ENCODE results near the gene EIF4E.

The EIF4E gene

GRCh38 chr4:98864560-98864959, 64.4 kb downstream of the EIF4E start:
- ChIA-PET CTCF (no interaction called here), POLR2A (no interaction called here)
- WGBS (ENCODE audit: insufficient coverage), result 84% methylated on average over 6 of the region's 7 CpGs
- Histone ChIP-seq H3K36me3 (ENCODE audit: control insufficient read depth in 4 of 4, insufficient read depth in 4 of 4, low read length in 3 of 4) (no peaks in the 10 kb centered on the region), H3K4me1 (ENCODE audit: control extremely low read depth in 1 of 4, control insufficient read depth in 4 of 4, insufficient read depth in 4 of 4, low read length in 3 of 4) (no peaks in the 10 kb centered on the region), H3K27me3 (replicated peaks in 2 of 5; ENCODE audit: control insufficient read depth in 4 of 5, insufficient read depth in 5 of 5, low read length in 4 of 5) (no peaks in the 10 kb centered on the region), H3K4me3 (ENCODE audit: control insufficient read depth in 1 of 7, extremely low read depth in 1 of 7, insufficient read depth in 4 of 7, low read depth in 2 of 7, low read length in 6 of 7) (no peak overlapping the region), H3K9me3 (ENCODE audit: control extremely low read depth in 1 of 5, control insufficient read depth in 4 of 5, insufficient read depth in 2 of 5, low read depth in 1 of 5, low read length in 4 of 5) (no peaks in the 10 kb centered on the region), H3K27ac (ENCODE audit: insufficient read depth in 1 of 2, low read depth in 1 of 2, low read length in 2 of 2, poor library complexity in 1 of 2, severe bottlenecking in 2 of 2) (no peak overlapping the region)
- no peak for DNase-seq

- CTCF ChIA-PET, result no interaction called here
- 72% methylated on average over 2 of the region's 3 CpGs for WGBS (ENCODE audit: insufficient coverage)
- POLR2A ChIA-PET, result no interaction called here
- no peaks in the 10 kb centered on the region for H3K9me3 ChIP-seq (ENCODE audit: control extremely low read depth in 1 of 5, control insufficient read depth in 4 of 5, insufficient read depth in 2 of 5, low read depth in 1 of 5, low read length in 4 of 5)
- no peaks in the 10 kb centered on the region for H3K36me3 ChIP-seq (ENCODE audit: control insufficient read depth in 4 of 4, insufficient read depth in 4 of 4, low read length in 3 of 4)
- H3K4me1 ChIP-seq (ENCODE audit: control extremely low read depth in 1 of 4, control insufficient read depth in 4 of 4, insufficient read depth in 4 of 4, low read length in 3 of 4), result no peaks in the 10 kb centered on the region
- no peaks in the 10 kb centered on the region for H3K27me3 ChIP-seq (replicated peaks in 2 of 5; ENCODE audit: control insufficient read depth in 4 of 5, insufficient read depth in 5 of 5, low read length in 4 of 5)
- H3K27ac ChIP-seq (ENCODE audit: insufficient read depth in 1 of 2, low read depth in 1 of 2, low read length in 2 of 2, poor library complexity in 1 of 2, severe bottlenecking in 2 of 2), result no peak overlapping the region
- no peak for DNase-seq
- H3K4me3 ChIP-seq (ENCODE audit: control insufficient read depth in 1 of 7, extremely low read depth in 1 of 7, insufficient read depth in 4 of 7, low read depth in 2 of 7, low read length in 6 of 7), result no peak overlapping the region
Measured at GRCh38 chr4:98862371-98862770, 66.6 kb downstream of the EIF4E start.

- CTCF ChIA-PET, result no interaction called here
- POLR2A ChIA-PET, result no interaction called here
- WGBS (ENCODE audit: insufficient coverage), result 88% methylated on average over 2 of the region's 3 CpGs
- H3K9me3 ChIP-seq (ENCODE audit: control extremely low read depth in 1 of 5, control insufficient read depth in 4 of 5, insufficient read depth in 2 of 5, low read depth in 1 of 5, low read length in 4 of 5), result no peaks in the 10 kb centered on the region
- no peaks in the 10 kb centered on the region for H3K36me3 ChIP-seq (ENCODE audit: control insufficient read depth in 4 of 4, insufficient read depth in 4 of 4, low read length in 3 of 4)
- no peaks in the 10 kb centered on the region for H3K4me1 ChIP-seq (ENCODE audit: control extremely low read depth in 1 of 4, control insufficient read depth in 4 of 4, insufficient read depth in 4 of 4, low read length in 3 of 4)
- H3K27ac ChIP-seq (ENCODE audit: insufficient read depth in 1 of 2, low read depth in 1 of 2, low read length in 2 of 2, poor library complexity in 1 of 2, severe bottlenecking in 2 of 2), result no peak overlapping the region
- DNase-seq, result peak in 1 of 3 donors; percentile 11
- H3K27me3 ChIP-seq (replicated peaks in 2 of 5; ENCODE audit: control insufficient read depth in 4 of 5, insufficient read depth in 5 of 5, low read length in 4 of 5), result no peaks in the 10 kb centered on the region
- no peak overlapping the region for H3K4me3 ChIP-seq (ENCODE audit: control insufficient read depth in 1 of 7, extremely low read depth in 1 of 7, insufficient read depth in 4 of 7, low read depth in 2 of 7, low read length in 6 of 7)
Measured at GRCh38 chr4:98861100-98861884, 67.6 kb downstream of the EIF4E start.

GRCh38 chr4:98851806-98852205, 77.1 kb downstream of the EIF4E start:
- DNase-seq, result no peak
- Histone ChIP-seq H3K4me1 (ENCODE audit: control extremely low read depth in 1 of 4, control insufficient read depth in 4 of 4, insufficient read depth in 4 of 4, low read length in 3 of 4) (no peaks in the 10 kb centered on the region), H3K27me3 (replicated peaks in 2 of 5; ENCODE audit: control insufficient read depth in 4 of 5, insufficient read depth in 5 of 5, low read length in 4 of 5) (no peaks in the 10 kb centered on the region), H3K27ac (ENCODE audit: insufficient read depth in 1 of 2, low read depth in 1 of 2, low read length in 2 of 2, poor library complexity in 1 of 2, severe bottlenecking in 2 of 2) (no peak overlapping the region), H3K4me3 (ENCODE audit: control insufficient read depth in 1 of 7, extremely low read depth in 1 of 7, insufficient read depth in 4 of 7, low read depth in 2 of 7, low read length in 6 of 7) (no peak overlapping the region), H3K9me3 (ENCODE audit: control extremely low read depth in 1 of 5, control insufficient read depth in 4 of 5, insufficient read depth in 2 of 5, low read depth in 1 of 5, low read length in 4 of 5) (peaks cover 0 to 2% (median 0%) of the 10 kb centered on the region in 5 experiments), H3K36me3 (ENCODE audit: control insufficient read depth in 4 of 4, insufficient read depth in 4 of 4, low read length in 3 of 4) (no peaks in the 10 kb centered on the region)
- ChIA-PET CTCF (no interaction called here), POLR2A (no interaction called here)
- WGBS (ENCODE audit: insufficient coverage), result no CpG with 5 or more reads among the region's 3 CpGs

GRCh38 chr4:98850937-98851336, 78.0 kb downstream of the EIF4E start:
- H3K36me3 ChIP-seq (ENCODE audit: control insufficient read depth in 4 of 4, insufficient read depth in 4 of 4, low read length in 3 of 4), result no peaks in the 10 kb centered on the region
- peaks cover 0 to 7% (median 0%) of the 10 kb centered on the region in 5 experiments for H3K9me3 ChIP-seq (ENCODE audit: control extremely low read depth in 1 of 5, control insufficient read depth in 4 of 5, insufficient read depth in 2 of 5, low read depth in 1 of 5, low read length in 4 of 5)
- H3K4me1 ChIP-seq (ENCODE audit: control extremely low read depth in 1 of 4, control insufficient read depth in 4 of 4, insufficient read depth in 4 of 4, low read length in 3 of 4), result no peaks in the 10 kb centered on the region
- no peak overlapping the region for H3K27ac ChIP-seq (ENCODE audit: insufficient read depth in 1 of 2, low read depth in 1 of 2, low read length in 2 of 2, poor library complexity in 1 of 2, severe bottlenecking in 2 of 2)
- POLR2A ChIA-PET, result no interaction called here
- H3K27me3 ChIP-seq (replicated peaks in 2 of 5; ENCODE audit: control insufficient read depth in 4 of 5, insufficient read depth in 5 of 5, low read length in 4 of 5), result no peaks in the 10 kb centered on the region
- CTCF ChIA-PET, result no interaction called here
- no peak for DNase-seq
- H3K4me3 ChIP-seq (ENCODE audit: control insufficient read depth in 1 of 7, extremely low read depth in 1 of 7, insufficient read depth in 4 of 7, low read depth in 2 of 7, low read length in 6 of 7), result no peak overlapping the region

GRCh38 chr4:98848448-98848847, 80.5 kb downstream of the EIF4E start:
- Histone ChIP-seq H3K4me3 (ENCODE audit: control insufficient read depth in 1 of 7, extremely low read depth in 1 of 7, insufficient read depth in 4 of 7, low read depth in 2 of 7, low read length in 6 of 7) (no peak overlapping the region), H3K36me3 (ENCODE audit: control insufficient read depth in 4 of 4, insufficient read depth in 4 of 4, low read length in 3 of 4) (no peaks in the 10 kb centered on the region), H3K9me3 (ENCODE audit: control extremely low read depth in 1 of 5, control insufficient read depth in 4 of 5, insufficient read depth in 2 of 5, low read depth in 1 of 5, low read length in 4 of 5) (peaks cover 0 to 8% (median 0%) of the 10 kb centered on the region in 5 experiments), H3K4me1 (ENCODE audit: control extremely low read depth in 1 of 4, control insufficient read depth in 4 of 4, insufficient read depth in 4 of 4, low read length in 3 of 4) (no peaks in the 10 kb centered on the region), H3K27me3 (replicated peaks in 2 of 5; ENCODE audit: control insufficient read depth in 4 of 5, insufficient read depth in 5 of 5, low read length in 4 of 5) (no peaks in the 10 kb centered on the region), H3K27ac (ENCODE audit: insufficient read depth in 1 of 2, low read depth in 1 of 2, low read length in 2 of 2, poor library complexity in 1 of 2, severe bottlenecking in 2 of 2) (no peak overlapping the region)
- no peak for DNase-seq
- WGBS (ENCODE audit: insufficient coverage), result 86% methylated on average over 1 of the region's 1 CpG
- ChIA-PET CTCF (no interaction called here), POLR2A (no interaction called here)

- peak in 1 of 3 donors; percentile 16 for DNase-seq
- H3K27ac ChIP-seq (ENCODE audit: insufficient read depth in 1 of 2, low read depth in 1 of 2, low read length in 2 of 2, poor library complexity in 1 of 2, severe bottlenecking in 2 of 2), result no peak overlapping the region
Measured at GRCh38 chr4:98845960-98846359, 83.0 kb downstream of the EIF4E start.

More at GRCh38 chr4:98845960-98846359, 83.0 kb downstream of the EIF4E start:
- ChIA-PET CTCF (no interaction called here), POLR2A (no interaction called here)
- no peaks in the 10 kb centered on the region for H3K4me1 ChIP-seq (ENCODE audit: control extremely low read depth in 1 of 4, control insufficient read depth in 4 of 4, insufficient read depth in 4 of 4, low read length in 3 of 4)
- peaks cover 0 to 10% (median 2%) of the 10 kb centered on the region in 5 experiments for H3K9me3 ChIP-seq (ENCODE audit: control extremely low read depth in 1 of 5, control insufficient read depth in 4 of 5, insufficient read depth in 2 of 5, low read depth in 1 of 5, low read length in 4 of 5)
- no peaks in the 10 kb centered on the region for H3K27me3 ChIP-seq (replicated peaks in 2 of 5; ENCODE audit: control insufficient read depth in 4 of 5, insufficient read depth in 5 of 5, low read length in 4 of 5)
- H3K4me3 ChIP-seq (ENCODE audit: control insufficient read depth in 1 of 7, extremely low read depth in 1 of 7, insufficient read depth in 4 of 7, low read depth in 2 of 7, low read length in 6 of 7), result no peak overlapping the region
- H3K36me3 ChIP-seq (ENCODE audit: control insufficient read depth in 4 of 4, insufficient read depth in 4 of 4, low read length in 3 of 4), result no peaks in the 10 kb centered on the region

Measured in common myeloid progenitor, CD34-positive (primary cell).